Left lung (tissue), 10 donors: ENCODE data around the gene TNFRSF19. TPM values are rescaled to one million over a fixed set of nuclear protein-coding genes. Genes with fewer than 3 reads are reported as not detected.
A peak's percentile ranks its signal among the peaks of the same experiment; 100 is the strongest.

Experiments used
- ATAC-seq: fragments of 200-7000 bp; cut with Tn5 transposase; one replicate; pipeline ENCODE4 v1.9.1; 2020; ENCODE audit warnings: moderate library complexity
- DNase-seq, 4 donors: peaks; one replicate each; pipeline ENCODE4 v3.0.0-alpha.2; 2013 to 2020
- H3K27ac ChIP-seq, 2 donors: fragments of 200-600 bp; sonication (generic) in 1 of 2; one replicate each; pipeline versions ENCODE4 v1.5.0 to v1.8.0; 2020 to 2021
- H3K27me3 ChIP-seq, 2 donors: fragments of 200-600 bp; sonication (generic) in 1 of 2; one replicate each; pipeline versions ENCODE4 v1.5.0 to v1.8.0; 2020 to 2021
- H3K36me3 ChIP-seq, 2 donors: fragments of 200-600 bp; sonication (generic) in 1 of 2; one replicate each; pipeline versions ENCODE4 v1.5.0 to v1.8.0; 2020 to 2021
- H3K4me1 ChIP-seq, 2 donors: fragments of 200-600 bp; one replicate each; pipeline ENCODE4 v1.8.0; 2021
- H3K4me3 ChIP-seq, 2 donors: fragments of 200-600 bp; sonication (generic) in 1 of 2; one replicate each; pipeline versions ENCODE4 v1.5.0 to v1.8.0; 2020 to 2021; ENCODE audit warnings: mild to moderate bottlenecking in 1 of 2
- H3K9me3 ChIP-seq, 2 donors: fragments of 200-600 bp; sonication (generic) in 1 of 2; one replicate each; pipeline versions ENCODE4 v1.5.0 to v1.8.0; 2020 to 2021
- CTCF ChIP-seq, 2 donors: fragments of 200-600 bp; sonication (generic) in 1 of 2; IDR thresholded peaks; one replicate each; pipeline versions ENCODE4 v1.5.0 to v1.8.0; 2021; ENCODE audit warnings: antibody characterized with exemption in 2 of 2
- intact Hi-C, 2 donors: fragments of 100-400 bp; cut with DNase I; formaldehyde crosslinking; loops; one replicate each; pipeline versions ENCODE4 v1.11.2 to v1.14.2; 2022
- polyA plus RNA-seq, 6 donors: library from polyadenylated mRNA; unstranded; fragments of 120-200 nt; gene quantifications; one replicate each; pipeline ENCODE4 v1.2.1, GENCODE V29; 2013; ENCODE audit not compliant: insufficient read length in 6 of 6
- total RNA-seq, 2 donors: library from RNA; stranded (reverse); fragmentation: NEBNext Ultra II Directional; extraction: Animal tissue kit (Norgen Biotek cat#: 25700); gene quantifications; one replicate each; pipeline ENCODE4 v1.2.1, GENCODE V29; 2021
- donor health status: DM: no; HTN: yes; CAD: no.
- donor health status: DM: no; HTN: no; CAD: no.

Gene TNFRSF19
- total and polyA plus RNA-seq, 8 donors, result 28.1 to 97.1 (median 87.5) TPM

- Histone ChIP-seq H3K4me1 (peaks cover 20 to 38% of the 10 kb centered on the region in 2 donors), H3K4me3 (peak overlapping the region in 1 of 2 donors; percentile 6), H3K27ac (peak overlapping the region; percentile 52 to 65), H3K9me3 (no peaks in the 10 kb centered on the region), H3K36me3 (no peaks in the 10 kb centered on the region), H3K27me3 (no peaks in the 10 kb centered on the region)
- ATAC-seq (peak; percentile 36), DNase-seq (peak in 3 of 4 donors; percentile 40 to 58 (median 51))
- no peak for TF ChIP-seq CTCF (IDR thresholded peaks at IDR 0.05)
- intact Hi-C loops, result no loop called here
Observed at GRCh38 chr13:23608701-23609413, 38.6 kb downstream of the TNFRSF19 start.

GRCh38 chr13:23609414-23609760 lies 39.2 kb downstream of the TNFRSF19 start:
- DNase-seq, result peak in 3 of 4 donors; percentile 64 to 87 (median 82)
- intact Hi-C loops, result no loop called here
- no peaks in the 10 kb centered on the region for H3K36me3 ChIP-seq
- peaks cover 20 to 38% of the 10 kb centered on the region in 2 donors for H3K4me1 ChIP-seq
- peak overlapping the region; percentile 52 to 65 for H3K27ac ChIP-seq
- H3K4me3 ChIP-seq, result peak overlapping the region in 1 of 2 donors; percentile 6
- TF ChIP-seq CTCF (IDR thresholded peaks at IDR 0.05), result no peak
- H3K27me3 ChIP-seq, result no peaks in the 10 kb centered on the region
- no peaks in the 10 kb centered on the region for H3K9me3 ChIP-seq
- ATAC-seq, result peak; percentile 87

GRCh38 chr13:23609874-23610576 lies 39.8 kb downstream of the TNFRSF19 start:
- H3K4me1 ChIP-seq, result peaks cover 20 to 38% of the 10 kb centered on the region in 2 donors
- DNase-seq (peak in 2 of 4 donors; percentile 23 to 31), ATAC-seq (peak; percentile 29)
- peak overlapping the region in 1 of 2 donors; percentile 6 for H3K4me3 ChIP-seq
- no peaks in the 10 kb centered on the region for H3K36me3 ChIP-seq
- peak overlapping the region; percentile 52 to 65 for H3K27ac ChIP-seq
- TF ChIP-seq CTCF (IDR thresholded peaks at IDR 0.05), result no peak
- intact Hi-C loops, result no loop called here
- no peaks in the 10 kb centered on the region for H3K9me3 ChIP-seq
- no peaks in the 10 kb centered on the region for H3K27me3 ChIP-seq

- Histone ChIP-seq H3K9me3 (no peaks in the 10 kb centered on the region), H3K27ac (no peak overlapping the region), H3K4me1 (peaks cover 20 to 38% of the 10 kb centered on the region in 2 donors), H3K36me3 (no peaks in the 10 kb centered on the region), H3K4me3 (no peak overlapping the region), H3K27me3 (no peaks in the 10 kb centered on the region)
- ATAC-seq (peak; percentile 52), DNase-seq (peak in 2 of 4 donors; percentile 25 to 62)
- intact Hi-C loops, result no loop called here
- TF ChIP-seq CTCF (IDR thresholded peaks at IDR 0.05), result no peak
Observed at GRCh38 chr13:23610966-23611491, 40.8 kb downstream of the TNFRSF19 start.

- DNase-seq, result no peak
Observed at GRCh38 chr13:23612182-23612581, 42.0 kb downstream of the TNFRSF19 start.

More at GRCh38 chr13:23612182-23612581, 42.0 kb downstream of the TNFRSF19 start:
- H3K4me3 ChIP-seq, result no peak overlapping the region
- no peaks in the 10 kb centered on the region for H3K36me3 ChIP-seq
- no peaks in the 10 kb centered on the region for H3K27me3 ChIP-seq
- no peak for ATAC-seq
- TF ChIP-seq CTCF (IDR thresholded peaks at IDR 0.05), result no peak
- H3K9me3 ChIP-seq, result no peaks in the 10 kb centered on the region
- intact Hi-C loops, result no loop called here
- no peak overlapping the region for H3K27ac ChIP-seq
- H3K4me1 ChIP-seq, result peaks cover 25 to 38% of the 10 kb centered on the region in 2 donors
